GM19025 (cell line): ENCODE measurements around the gene BHMT.
"Not testable (repeated sequence)": the region's sequence is repeated elsewhere in the genome, so short reads cannot be mapped to it uniquely, and the experiment has no call there.

Source experiments
- ATAC-seq: cut with Tn5 transposase; IDR thresholded peaks from one replicate; pipeline ENCODE4 v1.9.1; 2021; ENCODE audit warnings: mild to moderate bottlenecking, low read depth, moderate library complexity; ENCODE audit not compliant: unreplicated experiment

Gene BHMT

GRCh38 chr5:79109527-79110492, 1.8 kb upstream of the BHMT start:
- no peak for ATAC-seq

- ATAC-seq = no peak
These were observed 522 bp downstream of the BHMT start for GRCh38 chr5:79111960-79112702.

DNA sequence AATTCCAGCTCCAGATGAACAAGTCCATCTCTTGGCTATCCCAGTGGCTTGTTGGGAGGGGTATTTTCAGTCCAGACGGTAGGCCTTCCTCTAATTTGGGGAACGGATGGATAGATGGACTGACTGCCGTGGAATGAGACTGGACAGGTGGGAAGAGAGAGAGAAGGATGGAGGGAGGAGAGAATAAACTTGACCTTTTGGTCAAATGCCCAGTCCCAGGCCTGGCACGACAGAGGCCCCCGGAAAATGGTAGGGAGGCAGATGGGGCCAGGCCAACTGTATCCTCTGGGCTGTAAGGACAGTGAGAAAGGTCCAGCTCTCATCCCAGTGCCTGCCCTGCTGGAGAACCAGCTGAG, 1.1 kb downstream of the BHMT start:
- no peak for ATAC-seq

- ATAC-seq = no peak
These were observed 7.9 kb downstream of the BHMT start for GRCh38 chr5:79119486-79119885.

DNA sequence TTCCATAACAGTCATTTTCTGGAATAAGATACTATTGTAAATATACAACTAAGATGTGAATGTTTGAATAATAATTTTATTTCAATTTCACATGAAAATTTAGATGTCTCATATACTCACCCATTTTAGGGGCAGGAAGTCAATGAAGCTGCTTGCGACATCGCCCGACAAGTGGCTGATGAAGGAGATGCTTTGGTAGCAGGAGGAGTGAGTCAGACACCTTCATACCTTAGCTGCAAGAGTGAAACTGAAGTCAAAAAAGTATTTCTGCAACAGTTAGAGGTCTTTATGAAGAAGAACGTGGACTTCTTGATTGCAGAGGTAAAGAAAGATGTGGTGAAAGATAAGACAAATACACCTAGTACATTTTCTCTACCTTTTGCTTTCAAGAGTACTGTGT, 8.6 kb downstream of the BHMT start:
- no peak for ATAC-seq

DNA sequence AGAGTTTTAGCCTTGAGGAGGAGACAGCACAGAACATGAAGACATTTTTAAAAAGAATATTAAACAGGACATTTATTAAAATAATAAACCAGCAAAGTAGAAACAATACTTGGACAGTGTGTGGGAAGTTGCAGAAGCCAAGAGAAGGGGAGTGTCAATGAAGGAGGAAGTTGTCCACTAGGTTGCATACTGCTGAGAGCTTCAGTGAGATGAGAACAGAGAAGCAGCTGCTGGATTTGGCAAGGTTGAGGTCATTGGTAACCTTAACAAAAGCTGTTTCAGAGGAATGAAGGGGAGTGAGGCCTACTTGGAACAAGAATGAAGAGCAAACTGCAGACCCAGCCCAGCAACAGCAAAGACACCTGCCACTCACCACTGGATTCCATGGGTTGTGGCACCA, 11.4 kb downstream of the BHMT start:
- ATAC-seq = no peak

- no peak for ATAC-seq
These were observed 13.0 kb downstream of the BHMT start for GRCh38 chr5:79124607-79125006.

DNA sequence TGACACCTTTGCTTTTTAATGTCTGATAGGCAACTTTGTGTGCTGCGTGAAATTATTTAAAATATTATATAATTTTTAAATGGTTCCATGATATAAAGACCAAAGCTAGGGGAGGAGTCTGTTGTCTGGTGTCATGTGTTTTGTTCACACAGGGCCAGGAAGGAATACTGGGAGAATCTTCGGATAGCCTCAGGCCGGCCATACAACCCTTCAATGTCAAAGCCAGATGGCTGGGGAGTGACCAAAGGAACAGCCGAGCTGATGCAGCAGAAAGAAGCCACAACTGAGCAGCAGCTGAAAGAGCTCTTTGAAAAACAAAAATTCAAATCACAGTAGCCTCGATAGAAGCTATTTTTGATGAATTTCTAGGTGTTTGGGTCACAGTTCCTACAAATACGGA, 19.2 kb downstream of the BHMT start:
- no peak for ATAC-seq

GRCh38 chr5:79133121-79133656, 21.6 kb downstream of the BHMT start:
- ATAC-seq = no peak

GRCh38 chr5:79133657-79134451, 22.2 kb downstream of the BHMT start:
- no peak for ATAC-seq

DNA sequence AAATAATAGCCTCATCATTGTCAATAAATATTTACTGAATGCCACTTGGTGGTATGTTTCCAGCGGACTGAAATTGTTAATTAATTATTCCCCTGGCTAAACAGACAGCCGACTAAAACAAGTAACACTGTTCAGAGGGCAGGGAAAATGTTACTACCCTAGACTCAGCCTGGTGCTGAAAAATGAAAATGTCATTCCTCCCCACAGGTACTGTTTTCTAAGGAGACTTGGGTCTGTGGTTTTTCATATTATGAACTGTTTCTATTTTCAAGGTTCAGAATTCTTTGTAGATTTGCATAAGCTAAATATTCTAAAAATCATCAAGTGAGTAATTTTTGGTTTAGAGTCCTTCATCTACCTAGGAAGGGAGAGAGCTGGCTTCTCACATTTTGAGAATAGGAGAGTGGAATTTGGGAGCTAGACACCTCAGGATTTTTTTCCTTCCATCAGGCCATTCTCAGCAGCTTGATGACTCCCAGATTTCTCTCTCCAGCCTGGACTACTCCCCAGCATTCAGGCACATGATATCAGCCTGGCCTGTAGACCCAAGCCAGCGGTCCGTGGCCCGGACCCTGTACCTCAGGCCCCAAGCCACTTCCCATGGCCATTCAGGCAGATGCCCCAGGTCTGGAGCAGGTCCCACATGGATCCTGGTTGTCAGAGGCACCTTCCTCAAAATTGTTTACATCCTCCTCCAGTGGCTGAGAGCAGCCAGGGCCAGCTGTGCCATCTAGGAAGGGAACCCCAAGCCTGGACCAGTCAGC, 24.4 kb downstream of the BHMT start:
- ATAC-seq = no peak

DNA sequence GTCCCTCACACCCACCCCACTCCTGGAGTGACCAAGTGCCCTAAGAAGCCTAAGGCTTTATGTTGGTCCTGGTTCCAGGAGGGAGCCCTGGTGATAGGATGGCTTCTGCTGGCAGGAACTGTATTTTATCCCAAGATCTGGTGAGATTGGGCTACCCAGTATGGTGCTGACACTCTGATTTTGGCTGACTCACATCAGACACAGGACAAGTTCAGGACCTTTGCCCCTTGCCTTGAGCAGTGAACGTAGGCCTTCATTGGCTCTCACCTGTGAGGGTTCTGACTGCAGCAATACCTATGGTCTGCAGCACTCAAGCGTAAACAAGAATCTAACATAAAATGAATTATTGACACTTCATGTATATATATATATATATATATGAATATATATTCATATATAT, 25.0 kb downstream of the BHMT start:
- no peak for ATAC-seq

GRCh38 chr5:79140553-79140952, 28.9 kb downstream of the BHMT start:
- no peak for ATAC-seq

DNA sequence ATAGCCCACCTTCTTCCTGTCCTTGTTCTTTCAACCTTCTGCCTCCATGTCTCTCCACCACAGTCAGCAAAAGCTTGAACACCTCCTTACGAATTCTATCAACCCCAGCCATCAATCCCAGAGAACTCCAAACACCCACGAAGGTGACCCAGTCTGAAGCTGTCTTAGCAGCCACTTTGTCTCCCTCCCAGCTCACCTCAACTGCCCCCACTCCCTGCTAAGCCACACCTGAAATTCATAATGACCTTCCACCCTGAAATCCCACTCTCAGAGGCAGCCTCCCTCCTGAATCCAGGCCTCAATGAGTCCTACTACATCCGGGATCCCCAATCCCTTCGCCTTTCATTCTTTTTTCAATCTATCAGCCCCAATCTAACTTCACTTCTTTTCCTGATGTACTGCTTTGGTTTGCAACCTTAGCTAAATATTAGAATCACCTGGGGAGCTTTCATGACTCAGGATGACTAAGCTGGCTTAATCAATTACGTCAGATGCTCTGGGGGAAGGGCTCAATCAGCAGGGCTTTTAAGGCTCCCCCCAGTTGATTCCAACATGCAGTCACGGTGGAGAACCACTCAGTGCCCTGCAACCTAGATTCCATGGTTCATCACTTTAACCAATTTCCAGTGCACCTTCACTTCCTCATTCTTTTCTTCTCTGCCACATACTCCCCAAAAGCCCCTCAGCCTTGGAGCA, 32.2 kb downstream of the BHMT start:
- no peak for ATAC-seq

- no peak for ATAC-seq
These were observed 35.5 kb downstream of the BHMT start for GRCh38 chr5:79147076-79147475.

DNA sequence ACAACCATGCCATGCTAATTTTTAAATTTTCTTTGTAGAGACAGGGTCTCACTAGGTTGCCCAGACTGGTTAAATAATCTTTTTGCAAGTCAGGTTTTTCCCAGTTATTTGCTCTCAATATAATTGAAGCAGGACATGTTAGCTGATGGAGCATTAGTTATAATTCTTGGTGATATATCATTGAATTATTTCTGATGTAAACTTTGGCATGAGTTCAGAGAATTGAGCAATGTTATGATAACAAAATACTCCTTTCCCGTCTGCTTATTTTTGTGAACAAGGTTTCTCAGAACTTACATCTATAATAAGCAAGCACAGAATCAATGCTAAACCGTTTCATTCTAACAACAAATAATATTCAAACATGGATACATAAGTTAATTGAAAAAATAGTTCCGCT, 37.8 kb downstream of the BHMT start:
- ATAC-seq = no peak

DNA sequence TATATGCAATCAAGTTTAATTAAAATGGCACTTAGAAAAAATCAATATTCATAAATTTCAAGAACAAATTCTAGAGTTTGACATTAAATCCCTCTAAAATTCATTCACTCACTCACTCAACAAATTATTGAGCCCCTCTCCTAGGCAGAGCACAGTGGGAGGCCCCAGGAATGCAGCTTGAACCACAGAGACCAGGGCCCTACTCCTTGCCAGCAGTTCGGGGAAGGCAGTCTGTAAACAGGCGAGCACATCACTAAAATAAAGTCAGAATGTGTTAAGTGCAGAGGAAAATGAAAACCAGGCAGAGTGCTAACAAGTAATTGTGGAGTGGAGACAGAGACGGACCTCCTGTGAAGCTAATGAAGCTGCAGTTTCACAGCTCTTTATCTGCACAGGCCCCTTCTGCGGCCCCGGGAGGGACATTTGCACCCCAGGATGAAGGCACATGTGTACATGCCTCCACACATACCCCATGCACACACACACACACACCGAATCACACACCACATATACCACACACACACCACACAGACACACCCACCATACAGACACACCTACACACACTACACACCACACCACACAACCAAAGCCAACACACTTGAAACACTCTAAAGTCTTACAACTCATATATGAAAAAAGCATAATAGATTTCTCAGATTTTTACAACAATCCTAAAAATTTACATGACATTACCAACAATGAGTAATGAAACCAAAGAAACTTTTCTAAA, 40.5 kb downstream of the BHMT start:
- ATAC-seq = no peak

- ATAC-seq = no peak
These were observed 45.7 kb downstream of the BHMT start for GRCh38 chr5:79157305-79157704.

DNA sequence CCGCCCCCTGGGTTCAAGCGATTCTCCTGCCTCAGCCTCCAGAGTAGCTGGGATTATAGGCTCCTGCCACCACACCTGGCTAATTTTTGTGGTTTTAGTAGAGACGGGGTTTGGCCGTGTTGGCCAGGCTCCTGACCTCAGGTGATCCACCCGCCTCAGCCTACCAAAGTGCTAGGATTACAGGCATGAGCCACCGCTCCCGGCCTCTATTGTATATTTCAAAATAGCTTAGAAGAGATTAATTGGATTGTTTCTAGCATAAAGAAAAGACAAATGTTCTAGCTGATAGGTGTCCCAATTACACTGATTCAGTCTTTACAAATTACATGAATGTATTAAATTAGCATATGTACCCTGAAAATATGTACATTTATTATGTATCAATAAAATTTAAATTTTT, 50.0 kb downstream of the BHMT start:
- ATAC-seq = not testable (repeated sequence)
